Natural killer cell (primary cell): ENCODE data around the gene FMC1. TPM values are rescaled to one million over a fixed set of nuclear protein-coding genes. Genes with fewer than 3 reads are reported as not detected.

Source experiments
- ATAC-seq, 3 donors: fragments of 150-1000 bp in 2 of 3; fragments of 200-7000 bp in 1 of 3; cut with Tn5 transposase; 1 replicate in 1 of 3; 2 replicates in 2 of 3; pipeline ENCODE4 v1.10.0; 2021; ENCODE audit warnings: mild to moderate bottlenecking in 2 of 3, moderate library complexity in 2 of 3
- DNase-seq, 2 donors: peaks; one replicate each; pipeline versions ENCODE4 v3.0.0 to v3.0.0-alpha.2; 2013 to 2021; ENCODE audit warnings: mixed read lengths in 1 of 2
- H3K27ac ChIP-seq: one replicate; pipeline ENCODE4 v1.5.1; 2013; ENCODE audit warnings: mild to moderate bottlenecking, low read length
- H3K27me3 ChIP-seq: one replicate; pipeline ENCODE4 v1.6.1; 2013; ENCODE audit warnings: low read length; ENCODE audit not compliant: control insufficient read depth, insufficient read depth
- H3K36me3 ChIP-seq: one replicate; pipeline ENCODE4 v1.6.1; 2013; ENCODE audit warnings: low read length; ENCODE audit not compliant: control insufficient read depth, insufficient read depth
- H3K4me1 ChIP-seq: one replicate; pipeline ENCODE4 v1.6.1; 2013; ENCODE audit warnings: low read length; ENCODE audit not compliant: control insufficient read depth, insufficient read depth
- H3K4me3 ChIP-seq: one replicate; pipeline ENCODE4 v1.5.1; 2013; ENCODE audit warnings: low read length
- H3K9me3 ChIP-seq: one replicate; pipeline ENCODE4 v1.6.1; 2013; ENCODE audit warnings: low read length; ENCODE audit not compliant: control insufficient read depth, insufficient read depth
- H3K27ac Mint-ChIP-seq, 2 donors: one replicate each; pipeline ENCODE4 v1.8.0; 2022; ENCODE audit warnings: mild to moderate bottlenecking in 2 of 2, mixed read lengths in 2 of 2, moderate library complexity in 1 of 2
- H3K27me3 Mint-ChIP-seq, 2 donors: one replicate each; pipeline ENCODE4 v1.8.0; 2022; ENCODE audit warnings: low read depth in 2 of 2, mixed read lengths in 2 of 2
- H3K36me3 Mint-ChIP-seq: one replicate; pipeline ENCODE4 v1.8.0; 2022; ENCODE audit warnings: mixed read lengths
- H3K4me1 Mint-ChIP-seq, 2 donors: one replicate each; pipeline ENCODE4 v1.8.0; 2022; ENCODE audit warnings: mixed read lengths in 2 of 2
- H3K4me3 Mint-ChIP-seq: one replicate; pipeline ENCODE4 v1.8.0; 2022; ENCODE audit warnings: mild to moderate bottlenecking, moderate library complexity, mixed read lengths
- H3K9me3 Mint-ChIP-seq, 2 donors: one replicate each; pipeline ENCODE4 v1.8.0; 2022; ENCODE audit warnings: mixed read lengths in 2 of 2
- CTCF ChIP-seq: fragments of 200-600 bp; IDR thresholded peaks from one replicate; pipeline ENCODE4 v1.8.0; 2022; ENCODE audit warnings: antibody characterized with exemption
- WGBS: methylation state at CpG from one replicate; pipeline ENCODE4 v1.1.7; 2013; ENCODE audit warnings: missing lambda C conversion rate; ENCODE audit not compliant: insufficient coverage; 5-methylcytosine and 5-hydroxymethylcytosine counted together
- intact Hi-C: fragments of 100-400 bp; cut with micrococcal nuclease; formaldehyde crosslinking; loops from one replicate; pipeline ENCODE4 v1.14.2; 2022
- total RNA-seq, 4 donors: library from RNA; stranded (reverse); fragments of 120-200 nt in 1 of 4; gene quantifications; one replicate each; pipeline versions ENCODE4 v1.2.3 to v1.2.4, GENCODE V29; 2013 to 2022

The FMC1 gene
- total RNA-seq, 3 donors from 2014 or later (not counting 1 experiment from before 2014, with no cell fraction given): 5.1 to 7.2 (median 6.9) TPM

GRCh38 chr7:139370301-139370942 lies 29.3 kb downstream of the FMC1 start:
- Mint-ChIP-seq H3K36me3 (peaks cover 5% of the 10 kb centered on the region), H3K27ac (no peak overlapping the region)

DNA sequence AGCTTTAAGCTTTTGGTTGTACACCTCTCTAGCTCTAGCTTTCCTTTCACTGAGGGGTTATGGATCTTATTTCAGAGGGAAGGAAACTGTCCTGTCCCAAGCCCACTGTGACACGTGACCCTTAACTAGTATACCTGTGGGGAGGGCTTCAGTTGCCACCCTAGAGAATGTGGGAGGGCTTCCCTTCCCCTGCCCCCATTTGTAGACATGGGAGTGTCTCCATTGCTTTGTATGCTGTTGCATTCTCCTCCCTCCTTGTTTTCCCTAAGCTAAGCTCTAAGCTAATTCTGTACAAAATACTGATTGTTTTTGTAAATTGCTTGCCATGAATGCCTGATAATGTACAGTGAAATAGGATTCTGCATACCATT lies 29.8 kb downstream of the FMC1 start:
- H3K4me1 Mint-ChIP-seq: peaks cover 61 to 64% of the 10 kb centered on the region in 2 donors
- intact Hi-C loops: no loop called here
- H3K36me3 Mint-ChIP-seq: peaks cover 6% of the 10 kb centered on the region
- H3K4me3 ChIP-seq: no peak overlapping the region
- WGBS: 90% methylated on average over 1 of the region's 1 CpG
- no peaks in the 10 kb centered on the region for H3K27me3 ChIP-seq
- peaks cover 25% of the 10 kb centered on the region for H3K36me3 ChIP-seq
- no peaks in the 10 kb centered on the region for H3K27me3 Mint-ChIP-seq
- H3K9me3 ChIP-seq: no peaks in the 10 kb centered on the region
- no peak overlapping the region for H3K4me3 Mint-ChIP-seq
- no peak for DNase-seq
- no peak overlapping the region for H3K27ac Mint-ChIP-seq
- ATAC-seq: no peak
- H3K27ac ChIP-seq: no peak overlapping the region
- no peaks in the 10 kb centered on the region for H3K4me1 ChIP-seq
- TF ChIP-seq CTCF: no peak
- no peaks in the 10 kb centered on the region for H3K9me3 Mint-ChIP-seq

More at GRCh38 chr7:139370301-139370942, 29.3 kb downstream of the FMC1 start:
- Mint-ChIP-seq H3K4me1 (peaks cover 61 to 64% of the 10 kb centered on the region in 2 donors), H3K9me3 (no peaks in the 10 kb centered on the region), H3K27me3 (no peaks in the 10 kb centered on the region), H3K4me3 (no peak overlapping the region)
- DNase-seq (no peak), ATAC-seq (no peak)
- WGBS: 98% methylated on average over 4 of the region's 5 CpGs
- Histone ChIP-seq H3K4me3 (no peak overlapping the region), H3K36me3 (peaks cover 22% of the 10 kb centered on the region), H3K27me3 (no peaks in the 10 kb centered on the region), H3K9me3 (no peaks in the 10 kb centered on the region), H3K27ac (no peak overlapping the region), H3K4me1 (no peaks in the 10 kb centered on the region)
- intact Hi-C loops: no loop called here
- no peak for TF ChIP-seq CTCF

GRCh38 chr7:139374246-139374645 lies 33.1 kb downstream of the FMC1 start:
- Histone ChIP-seq H3K36me3 (peaks cover 36% of the 10 kb centered on the region), H3K4me3 (no peak overlapping the region), H3K27me3 (no peaks in the 10 kb centered on the region), H3K4me1 (no peaks in the 10 kb centered on the region), H3K9me3 (no peaks in the 10 kb centered on the region), H3K27ac (no peak overlapping the region)
- no peak for ATAC-seq
- no peak overlapping the region for H3K4me3 Mint-ChIP-seq
- peak overlapping the region in 1 of 2 donors; percentile 71 for H3K27ac Mint-ChIP-seq
- H3K4me1 Mint-ChIP-seq: peaks cover 54 to 57% of the 10 kb centered on the region in 2 donors
- DNase-seq: no peak
- intact Hi-C loops: no loop called here
- peaks cover 11% of the 10 kb centered on the region for H3K36me3 Mint-ChIP-seq
- TF ChIP-seq CTCF: no peak
- H3K9me3 Mint-ChIP-seq: no peaks in the 10 kb centered on the region
- 100% methylated on average over 4 of the region's 6 CpGs for WGBS
- no peaks in the 10 kb centered on the region for H3K27me3 Mint-ChIP-seq

- H3K36me3 ChIP-seq: peaks cover 33% of the 10 kb centered on the region
- Mint-ChIP-seq H3K4me1 (no peaks in the 10 kb centered on the region), H3K9me3 (no peaks in the 10 kb centered on the region), H3K27ac (no peak overlapping the region), H3K27me3 (no peaks in the 10 kb centered on the region), H3K4me3 (no peak overlapping the region), H3K36me3 (no peaks in the 10 kb centered on the region)
- H3K4me1 ChIP-seq: no peaks in the 10 kb centered on the region
- intact Hi-C loops: no loop called here
- ATAC-seq (no peak), DNase-seq (no peak)
- H3K27ac ChIP-seq: no peak overlapping the region
- H3K27me3 ChIP-seq: no peaks in the 10 kb centered on the region
- H3K4me3 ChIP-seq: no peak overlapping the region
- WGBS: 86% methylated on average over 6 of the region's 6 CpGs
- no peaks in the 10 kb centered on the region for H3K9me3 ChIP-seq
- TF ChIP-seq CTCF: no peak
These were observed 41.3 kb downstream of the FMC1 start for GRCh38 chr7:139382439-139382838.
